Measurements from ENCODE around the gene SNED1.

Gene SNED1

GRCh38 chr2:240997856-240998705 is at the start of gene SNED1:
Gene SNED1, plus strand, starts transcription at chr2:240998618. Its CDS starts 220 bp downstream, at chr2:240998838.
- peak in 1 of 2 donors; percentile 31 for DNase-seq (ENCODE audit: low read depth in 1 of 2, low spot score in 1 of 2)

DNA sequence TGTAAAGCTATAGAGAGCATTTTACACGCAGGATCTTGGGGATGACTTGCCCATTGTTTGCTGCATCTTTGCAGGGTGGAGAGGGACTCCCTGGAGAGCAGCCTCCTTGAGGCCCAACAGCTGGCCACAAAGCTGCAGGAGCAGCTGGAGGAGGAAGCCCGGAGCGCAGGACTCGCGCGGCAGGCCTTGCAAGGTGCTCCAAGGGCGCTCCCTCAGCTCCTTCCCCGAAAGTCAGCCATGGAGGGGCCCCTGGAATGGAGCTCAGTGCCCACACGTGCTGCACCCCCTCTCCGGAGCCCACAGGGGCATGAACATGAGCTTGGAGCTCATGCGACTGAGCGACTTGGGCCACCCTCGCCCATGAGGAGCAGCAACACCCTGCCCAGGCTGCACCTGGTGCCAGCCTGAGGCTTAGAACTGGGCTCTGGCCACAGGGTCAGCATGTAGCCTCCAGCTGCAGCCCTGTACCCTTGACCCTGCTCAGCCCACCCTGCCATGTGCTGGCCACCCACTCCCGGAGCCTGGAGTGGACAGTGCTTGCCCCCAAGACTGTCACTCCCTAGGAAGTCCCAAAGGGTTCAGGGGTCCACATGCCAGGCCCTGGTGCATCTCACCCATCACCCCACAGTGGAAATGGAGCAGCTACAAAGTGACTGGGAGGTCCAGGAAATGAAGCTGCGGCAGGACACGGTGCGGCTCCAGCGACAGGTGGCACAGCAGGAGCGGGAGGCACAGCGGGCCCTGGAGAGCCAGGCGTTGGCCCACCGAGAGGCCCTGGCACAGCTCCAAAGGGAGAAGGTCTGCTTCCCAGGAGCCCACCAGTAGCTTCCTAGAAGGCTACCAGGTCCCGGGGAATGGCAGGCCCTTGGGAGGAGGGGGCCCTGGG is 49.3 kb upstream of the SNED1 start:
- DNase-seq (ENCODE audit: low read depth in 1 of 2, low spot score in 1 of 2): peak in 1 of 2 donors; percentile 2

GRCh38 chr2:240949791-240950705 is 48.4 kb upstream of the SNED1 start:
- peak in 1 of 2 donors; percentile 3 for DNase-seq (ENCODE audit: low read depth in 1 of 2, low spot score in 1 of 2)

DNA sequence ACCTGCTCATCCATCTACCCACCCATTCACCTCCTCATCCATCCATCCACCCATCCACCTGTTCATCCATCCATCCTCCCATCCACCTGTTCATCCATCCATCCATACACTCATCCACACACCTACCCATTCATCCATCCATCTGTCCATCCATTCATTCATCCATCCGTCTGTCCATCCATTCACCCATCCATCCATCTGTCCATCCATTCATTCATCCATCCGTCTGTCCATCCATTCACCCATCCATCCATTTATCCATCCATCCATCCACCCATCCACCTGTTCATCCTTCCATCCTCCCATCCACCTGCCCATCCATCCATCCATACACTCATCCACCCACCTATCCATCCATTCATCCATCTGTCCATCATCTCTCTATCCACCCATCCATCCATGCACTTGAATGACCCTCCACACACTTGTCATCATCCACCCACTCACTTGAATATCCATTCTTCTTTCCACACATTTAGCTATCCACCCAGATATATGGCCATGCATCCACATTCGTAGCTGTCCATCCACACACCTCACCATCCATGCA is 47.3 kb upstream of the SNED1 start:
- DNase-seq (ENCODE audit: low read depth in 1 of 2, low spot score in 1 of 2): no peak

- no peak for DNase-seq (ENCODE audit: low read depth in 1 of 2, low spot score in 1 of 2)
Measured at GRCh38 chr2:240952496-240953246, 45.7 kb upstream of the SNED1 start.

DNA sequence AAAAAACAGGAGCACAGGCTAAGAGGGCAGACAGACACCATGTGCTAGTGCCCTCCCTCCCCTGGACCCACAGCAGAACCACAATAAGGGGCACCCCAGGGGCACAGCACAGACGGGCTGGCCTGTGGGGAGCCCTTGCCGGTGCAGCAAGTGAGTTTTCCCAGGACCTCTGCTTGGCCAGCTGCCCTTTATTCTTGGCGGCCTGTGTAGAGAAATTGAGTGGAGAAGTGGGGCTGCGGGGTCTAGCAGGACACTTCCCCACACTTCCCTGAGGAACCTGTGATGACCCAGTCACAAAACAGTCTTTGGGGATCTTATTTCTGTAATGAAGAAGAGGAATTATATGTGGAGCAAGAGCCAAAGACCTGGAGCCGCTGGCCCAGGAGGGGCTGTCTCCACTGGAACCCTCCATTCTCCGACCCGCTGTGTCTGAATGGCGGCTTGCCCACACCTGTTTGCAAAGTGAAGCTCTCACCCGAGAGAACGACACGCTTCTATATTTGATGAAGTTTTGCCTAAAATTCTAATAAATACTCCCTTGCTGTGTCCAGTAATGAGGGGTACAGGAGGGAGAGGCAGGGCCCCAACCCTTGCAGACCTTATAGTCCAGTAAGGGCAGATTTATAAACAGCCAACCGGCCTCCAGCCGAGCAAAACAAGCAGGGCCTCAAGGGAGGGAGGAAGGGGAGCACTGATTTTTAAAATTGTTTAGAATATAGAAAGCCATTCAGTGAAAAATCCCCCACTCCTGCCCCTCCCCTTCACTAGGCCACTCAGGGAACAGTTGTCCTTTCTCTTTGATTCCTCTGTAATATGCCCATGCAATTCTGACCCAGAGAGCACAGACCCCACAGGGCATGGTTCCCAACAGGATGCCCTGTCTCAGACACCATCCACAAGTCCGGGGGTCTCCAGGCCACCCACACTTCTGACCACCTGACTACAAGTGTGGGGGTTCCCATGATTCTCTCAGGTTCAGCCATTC is 44.7 kb upstream of the SNED1 start:
- DNase-seq (ENCODE audit: low read depth in 1 of 2, low spot score in 1 of 2): no peak

DNA sequence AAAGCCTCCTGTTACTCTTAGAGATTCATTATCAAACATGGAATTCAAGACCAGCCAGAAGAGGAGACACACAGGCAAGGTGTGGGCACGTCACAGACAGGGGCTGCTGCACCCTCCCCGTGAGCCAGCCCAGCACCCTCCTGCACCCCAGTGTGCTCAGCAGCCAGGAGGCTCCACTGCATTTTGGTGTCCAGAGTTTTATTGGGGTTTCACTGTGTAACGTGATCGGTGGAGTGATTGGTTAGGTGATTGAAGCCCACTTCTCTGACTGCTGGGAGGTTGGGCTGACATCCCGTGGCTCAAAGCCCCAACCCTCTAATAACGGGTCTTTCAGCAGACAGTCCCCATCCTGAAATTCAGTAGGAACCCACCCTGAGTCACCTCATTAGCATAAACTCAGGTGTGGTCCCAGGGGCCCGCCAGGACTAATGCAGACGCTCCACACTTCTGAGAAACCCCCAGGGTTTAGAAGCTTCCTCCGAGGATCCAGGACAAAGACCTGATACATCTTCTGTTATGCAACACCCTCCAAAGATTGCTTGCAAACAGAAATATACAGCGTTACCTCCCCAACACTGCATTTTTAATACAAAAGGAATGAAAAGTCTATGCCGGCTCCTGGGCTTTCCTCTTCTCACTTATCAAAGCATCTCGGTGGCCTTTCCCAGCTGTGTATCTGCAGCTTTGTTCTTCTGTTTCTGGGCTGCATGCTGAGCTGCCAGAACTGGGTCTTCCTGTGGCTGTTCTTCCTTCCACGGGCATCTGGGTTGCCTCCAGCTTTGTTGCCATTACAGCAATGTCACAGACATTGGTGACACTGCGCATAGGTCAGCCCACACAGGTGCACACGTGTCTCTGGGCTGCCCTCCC is 43.7 kb upstream of the SNED1 start:
- DNase-seq (ENCODE audit: low read depth in 1 of 2, low spot score in 1 of 2): no peak

DNA sequence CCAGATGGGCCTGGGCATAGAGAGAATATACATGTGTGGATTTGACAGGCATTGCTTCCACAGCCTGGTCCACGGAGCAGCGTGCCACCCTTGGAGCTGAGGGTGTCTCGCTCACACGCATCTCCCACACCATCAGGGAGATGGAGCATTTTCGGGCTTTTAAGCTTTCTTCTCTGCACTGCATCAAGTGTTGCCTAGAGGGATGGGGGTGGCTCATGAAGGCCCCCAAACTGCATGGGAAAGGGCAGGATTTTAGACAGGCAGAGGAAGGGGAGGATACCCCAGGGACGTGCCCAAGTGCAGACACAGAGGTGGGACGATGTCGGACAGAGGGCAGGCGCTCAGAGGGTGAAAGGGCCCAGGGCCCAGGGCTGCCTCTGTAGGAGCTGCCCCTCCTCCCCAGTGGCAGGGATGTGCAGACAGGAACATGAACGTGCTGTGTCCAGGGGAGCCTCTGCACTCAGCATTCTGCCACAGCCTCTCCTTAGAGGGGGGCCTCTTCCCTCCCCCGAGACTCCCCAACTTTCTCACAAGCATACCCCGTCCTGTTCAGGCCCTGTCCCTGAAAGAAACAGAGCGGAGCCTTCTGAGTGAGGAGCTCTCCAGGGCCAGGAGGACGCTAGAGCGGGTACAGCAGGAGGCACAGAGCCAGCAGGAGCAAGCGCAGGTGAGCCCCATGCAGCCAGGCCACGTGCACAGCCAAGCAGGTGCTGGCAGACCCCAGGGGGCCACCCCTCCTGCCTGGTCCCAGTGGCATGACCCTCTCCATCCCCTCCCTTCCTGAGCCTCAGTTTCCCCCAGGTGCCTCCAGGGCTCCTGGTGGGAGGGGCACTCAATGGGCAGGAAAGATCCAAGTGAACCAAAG is 42.9 kb upstream of the SNED1 start:
- no peak for DNase-seq (ENCODE audit: low read depth in 1 of 2, low spot score in 1 of 2)

DNA sequence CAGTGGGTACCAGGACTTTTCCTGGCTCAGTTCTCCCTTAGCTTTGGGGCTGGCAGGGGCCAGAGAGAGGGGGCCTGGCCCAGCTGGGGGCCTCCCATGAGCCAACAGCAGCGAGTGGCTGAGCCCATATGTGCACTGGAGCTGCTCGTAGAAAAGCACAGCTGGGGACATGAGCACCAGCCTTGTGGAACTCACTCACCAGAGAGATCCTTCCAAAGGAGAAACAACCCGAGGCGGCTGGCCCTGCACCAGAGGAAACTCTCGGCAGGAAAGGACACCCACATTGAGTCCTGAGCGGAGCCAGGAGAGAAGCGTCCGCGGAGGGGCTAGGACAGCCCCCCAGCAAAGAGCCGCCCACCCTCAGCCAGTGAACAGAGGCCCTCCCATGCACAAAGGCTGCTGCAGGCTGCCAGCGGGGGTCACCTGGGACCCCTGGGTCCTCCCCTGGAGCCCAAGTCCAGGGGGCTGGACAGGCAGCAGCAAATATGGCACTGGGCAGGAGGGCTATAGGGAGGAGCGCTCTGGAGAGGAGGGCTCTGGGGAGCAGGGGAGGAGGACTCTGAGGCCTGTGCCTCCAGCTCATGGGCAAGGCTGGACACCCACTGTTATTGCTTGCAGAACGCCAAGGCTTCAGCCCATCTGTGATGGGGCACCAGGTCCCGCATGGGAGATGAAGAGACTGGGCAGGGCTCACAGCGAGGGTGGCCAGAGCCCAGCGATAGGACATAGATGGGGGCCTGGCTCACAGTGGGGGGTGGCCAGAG is 42.1 kb upstream of the SNED1 start:
- DNase-seq (ENCODE audit: low read depth in 1 of 2, low spot score in 1 of 2): no peak

DNA sequence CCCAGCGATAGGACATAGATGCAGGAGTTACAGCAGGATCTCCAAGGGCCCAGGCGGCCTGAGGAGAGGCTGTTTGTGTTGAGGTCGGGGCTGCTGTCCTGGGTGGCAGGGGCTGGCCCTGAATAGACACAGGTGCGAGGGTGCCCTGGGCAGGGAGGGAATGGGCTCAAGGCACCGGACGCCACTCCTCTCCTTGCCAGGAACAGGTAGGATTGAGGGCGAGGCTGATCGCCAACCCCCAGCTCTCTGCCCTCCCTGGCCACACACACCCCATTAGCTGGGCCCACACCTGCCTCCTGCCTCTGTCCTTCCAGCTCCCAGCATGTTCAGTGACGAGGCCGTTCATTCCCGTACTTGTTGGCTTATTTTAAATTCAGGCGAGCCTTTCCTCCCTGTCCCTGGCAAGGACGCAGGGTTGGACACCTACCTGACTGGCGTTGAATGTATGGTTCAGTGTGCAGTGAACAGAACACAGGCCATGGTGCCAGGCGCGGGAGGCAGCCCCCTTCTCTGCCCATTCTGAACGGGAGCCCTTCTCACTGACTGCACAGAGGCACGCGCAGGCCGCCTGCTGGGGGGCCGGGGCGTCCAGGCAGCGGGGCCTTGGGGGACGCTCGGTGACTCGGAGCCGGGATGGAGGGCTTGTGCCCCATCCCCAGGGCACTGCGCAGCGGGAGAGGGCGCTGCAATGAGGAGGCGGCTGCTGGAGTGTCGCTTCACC is 41.3 kb upstream of the SNED1 start:
- no peak for DNase-seq (ENCODE audit: low read depth in 1 of 2, low spot score in 1 of 2)

DNA sequence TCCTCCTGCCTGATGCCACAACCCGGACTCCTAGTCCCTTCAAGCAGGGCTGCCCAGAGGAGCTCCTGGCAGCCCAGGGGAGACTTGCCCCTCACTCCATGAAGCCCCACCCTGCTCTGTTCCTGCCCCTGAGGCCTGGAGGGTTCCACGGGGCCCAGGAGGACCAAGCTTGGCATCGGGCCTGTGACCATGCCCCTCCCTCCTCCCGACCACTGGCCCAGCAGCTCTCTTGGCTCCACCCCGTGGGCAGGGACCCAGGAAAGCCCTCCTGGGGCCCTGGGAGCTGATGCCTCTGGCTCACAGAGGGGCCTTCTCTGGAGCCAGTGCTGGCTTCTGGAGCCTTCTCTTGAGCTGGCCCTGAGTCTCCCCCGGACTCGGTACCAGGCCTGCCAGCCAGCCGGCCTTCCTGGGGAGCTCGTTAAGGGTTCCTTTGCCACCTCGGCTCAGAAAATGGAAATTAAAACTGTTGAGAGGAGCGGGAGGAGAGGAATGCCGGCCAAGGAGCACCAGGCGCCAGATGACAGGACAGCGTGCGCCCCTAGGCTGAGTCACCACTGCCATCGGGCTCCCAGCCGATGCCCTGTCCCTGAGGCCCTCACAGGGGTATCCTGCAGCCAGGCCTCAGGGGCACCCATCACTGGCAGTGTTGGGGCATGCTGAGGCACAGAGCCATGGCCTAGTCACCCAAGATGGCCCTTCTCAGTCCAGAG is 40.6 kb upstream of the SNED1 start:
- DNase-seq (ENCODE audit: low read depth in 1 of 2, low spot score in 1 of 2): no peak

DNA sequence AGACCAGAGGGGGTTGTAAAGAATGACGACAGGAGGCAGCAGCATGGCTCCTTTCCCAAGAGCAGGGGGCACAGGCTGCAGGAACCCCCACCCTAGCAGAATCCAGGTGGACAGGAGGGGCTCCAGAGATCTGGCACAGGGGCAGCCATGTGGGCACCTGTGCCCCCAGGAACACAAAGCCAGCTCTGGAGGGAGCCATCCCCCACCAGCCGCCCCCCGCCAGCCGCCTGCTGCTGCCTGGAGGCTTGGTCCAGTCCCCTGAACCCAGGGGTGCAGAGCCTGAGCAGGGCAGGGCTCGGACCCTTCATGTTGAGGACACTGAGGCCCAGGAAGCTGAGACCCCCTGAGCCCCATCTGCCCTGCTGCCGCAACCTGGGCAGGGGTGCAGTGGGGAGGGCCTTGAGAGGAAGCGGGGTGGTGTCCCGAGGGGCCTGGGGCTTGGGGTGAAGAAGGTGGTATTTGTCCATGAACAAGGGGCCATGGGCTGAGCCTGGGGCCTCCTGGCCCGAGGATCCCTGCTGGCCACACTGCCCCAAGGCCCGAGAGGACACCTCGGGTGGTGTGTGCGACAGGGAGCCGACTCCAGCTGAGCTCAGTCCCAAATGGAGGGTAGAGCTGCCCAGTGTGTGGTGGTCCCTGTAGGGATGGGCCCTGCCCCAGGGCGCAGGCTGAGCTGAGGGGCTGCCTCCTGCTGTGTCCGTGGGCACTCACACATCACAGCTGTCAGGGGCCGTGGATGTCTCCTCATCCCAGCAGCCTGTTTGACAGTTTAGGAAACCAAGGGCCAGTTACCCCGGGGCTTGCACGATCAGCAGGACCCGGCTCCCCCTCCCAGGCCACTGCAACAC is 39.8 kb upstream of the SNED1 start:
- no peak for DNase-seq (ENCODE audit: low read depth in 1 of 2, low spot score in 1 of 2)

DNA sequence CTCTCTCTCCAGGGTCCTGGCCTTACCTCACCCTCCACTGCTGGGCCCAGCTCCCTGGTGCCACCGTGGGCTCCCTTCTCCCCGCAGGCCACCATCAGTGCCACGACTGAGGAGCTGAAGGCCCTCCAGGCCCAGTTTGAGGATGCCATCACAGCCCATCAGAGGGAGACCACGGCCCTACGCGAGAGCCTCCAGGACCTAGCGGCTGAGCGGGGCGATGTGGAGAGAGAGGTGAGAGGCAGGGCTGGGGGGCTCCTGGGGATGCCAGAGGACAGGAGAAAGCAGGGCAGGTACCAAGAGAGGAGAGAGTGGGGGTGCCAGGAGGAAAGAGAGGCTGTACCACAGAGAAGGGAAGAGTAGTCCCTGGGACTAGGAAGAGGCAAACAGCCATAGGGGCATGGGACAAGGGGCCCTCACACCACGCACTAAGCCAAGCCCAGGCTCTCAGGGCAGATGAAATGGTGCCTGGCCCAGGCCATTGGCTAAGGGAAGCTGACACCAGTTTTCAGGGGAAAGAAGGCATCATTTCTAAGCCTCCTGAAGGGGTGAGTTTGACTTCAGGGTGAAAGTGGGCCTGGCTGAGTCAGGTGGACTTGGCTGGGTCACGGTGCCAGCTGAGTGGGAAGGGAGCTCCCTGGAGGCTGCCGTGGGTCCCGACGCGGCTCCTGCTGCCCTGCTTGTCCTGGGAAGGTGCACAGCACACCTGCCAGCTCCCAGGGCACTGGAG is 39.0 kb upstream of the SNED1 start:
- no peak for DNase-seq (ENCODE audit: low read depth in 1 of 2, low spot score in 1 of 2)

Measured in activated T-helper 1 cell treated with anti-CD3 and anti-CD28 coated beads, Interleukin-2, amount 50 U/mL, for 16 hours (primary cell).